ENCODE data around the gene YTHDC2.

Gene YTHDC2

DNA sequence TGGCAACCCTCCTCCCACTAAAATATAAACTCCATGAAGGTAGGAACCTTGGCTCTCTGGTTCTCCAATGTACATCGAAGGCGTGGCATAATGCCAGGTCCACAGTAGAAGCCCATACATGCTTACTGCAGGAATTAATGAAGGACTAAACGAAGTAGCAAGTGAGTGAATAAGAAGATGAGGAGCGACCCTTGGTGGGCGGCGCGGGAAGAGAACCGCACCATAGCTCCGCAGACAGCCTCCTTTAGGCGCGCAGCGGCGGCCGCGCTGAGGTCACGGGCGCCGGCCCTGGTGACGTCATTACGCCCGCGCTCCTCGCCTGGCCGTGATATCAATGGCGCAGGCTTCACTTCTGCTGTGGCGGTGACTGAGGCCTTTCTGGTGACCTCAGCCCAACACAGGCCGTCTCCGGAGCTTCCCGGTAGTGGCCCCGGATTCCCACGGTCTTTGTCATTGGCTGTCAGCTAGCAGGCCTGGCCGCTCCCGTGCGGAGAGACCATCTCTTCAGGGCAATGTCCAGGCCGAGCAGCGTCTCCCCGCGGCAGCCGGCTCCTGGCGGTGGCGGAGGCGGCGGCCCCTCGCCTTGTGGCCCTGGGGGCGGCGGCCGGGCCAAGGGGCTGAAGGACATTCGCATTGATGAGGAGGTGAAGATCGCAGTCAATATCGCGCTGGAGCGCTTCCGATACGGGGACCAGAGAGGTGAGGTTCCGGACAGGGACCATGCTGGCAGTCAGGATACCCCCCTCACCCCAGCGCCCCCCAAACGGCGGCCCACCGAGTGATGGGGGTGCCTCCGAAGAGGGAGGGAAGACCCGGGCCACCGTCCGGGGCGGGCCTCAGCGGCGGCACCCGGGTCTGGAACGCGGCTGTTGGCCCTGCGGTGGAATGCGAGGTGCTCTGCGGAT lies at the start of gene YTHDC2:
Gene YTHDC2 (plus strand): TSS at position 311 of the 905 bp plus-strand sequence. CDS start 202 bp downstream, at position 513.
- peak; percentile 65 for DNase-seq (ENCODE audit: low spot score)

DNA sequence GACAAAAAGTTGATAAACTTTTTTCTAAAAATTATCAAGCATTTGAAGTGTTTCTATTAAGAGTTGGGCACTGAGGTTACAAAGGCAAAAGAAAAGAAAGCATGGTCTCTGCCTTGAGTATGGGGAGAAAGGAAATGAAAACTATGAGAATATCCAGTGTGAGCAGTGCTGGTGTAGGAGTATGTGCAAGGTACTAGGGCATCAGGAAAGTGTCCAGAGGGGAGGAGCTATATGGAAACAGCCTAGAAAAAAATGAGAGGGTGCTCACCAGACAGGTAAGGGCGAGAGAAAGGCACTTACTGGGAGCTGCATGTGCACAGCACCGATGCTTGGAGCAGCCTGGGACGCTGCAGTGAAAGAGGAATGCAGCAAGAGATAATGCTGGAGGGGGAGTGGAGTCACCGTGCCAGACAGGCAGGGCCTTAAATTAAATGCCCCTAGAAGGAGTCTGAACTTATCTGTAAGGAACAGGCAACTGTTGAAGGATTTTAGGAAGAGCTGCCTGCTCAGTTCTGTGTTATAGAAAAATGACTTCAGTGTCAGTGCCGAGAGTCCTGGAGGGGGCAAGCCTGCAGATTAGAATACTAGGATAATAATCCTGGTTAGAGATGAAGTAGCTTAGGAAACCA lies 39.3 kb upstream of the YTHDC2 start:
- DNase-seq (ENCODE audit: low spot score): no peak

DNA sequence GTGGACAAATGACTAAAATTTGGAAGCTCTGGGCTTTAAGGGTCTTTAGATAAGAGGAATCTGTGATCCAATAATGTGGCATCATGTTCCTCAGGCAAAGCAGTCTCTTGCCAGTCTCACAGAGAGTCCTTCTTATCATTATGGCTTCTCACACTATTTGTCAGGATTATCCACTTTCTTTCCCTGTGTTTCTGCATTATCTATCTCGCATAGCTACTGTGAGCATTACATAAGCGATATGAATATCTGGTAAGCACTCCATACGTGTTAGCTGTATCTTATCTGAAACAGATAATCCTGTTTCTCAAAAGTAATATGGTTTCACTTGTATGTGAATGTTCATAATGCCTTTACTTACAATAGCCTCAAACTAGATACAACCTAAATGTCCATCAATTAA lies 34.8 kb upstream of the YTHDC2 start:
- no peak for DNase-seq (ENCODE audit: low spot score)

DNA sequence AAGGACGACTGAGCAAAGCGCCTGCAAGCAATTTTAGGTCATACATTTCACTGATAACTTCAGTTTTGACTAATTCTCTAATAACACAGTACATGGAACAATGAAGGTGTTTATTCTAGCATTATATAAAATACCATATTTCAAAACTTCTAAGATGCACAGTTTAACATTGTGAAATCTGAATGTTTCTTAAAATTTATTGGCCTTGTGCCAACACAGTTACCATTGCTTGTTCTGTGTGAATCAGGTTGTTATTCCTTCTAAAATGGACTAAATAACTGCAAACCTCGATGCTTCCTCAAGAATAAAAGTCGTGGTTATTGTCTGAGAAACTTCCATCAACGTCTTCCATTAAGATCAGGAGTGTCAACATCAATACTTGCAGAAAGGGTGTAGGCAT lies 33.3 kb upstream of the YTHDC2 start:
- DNase-seq (ENCODE audit: low spot score): no peak

DNA sequence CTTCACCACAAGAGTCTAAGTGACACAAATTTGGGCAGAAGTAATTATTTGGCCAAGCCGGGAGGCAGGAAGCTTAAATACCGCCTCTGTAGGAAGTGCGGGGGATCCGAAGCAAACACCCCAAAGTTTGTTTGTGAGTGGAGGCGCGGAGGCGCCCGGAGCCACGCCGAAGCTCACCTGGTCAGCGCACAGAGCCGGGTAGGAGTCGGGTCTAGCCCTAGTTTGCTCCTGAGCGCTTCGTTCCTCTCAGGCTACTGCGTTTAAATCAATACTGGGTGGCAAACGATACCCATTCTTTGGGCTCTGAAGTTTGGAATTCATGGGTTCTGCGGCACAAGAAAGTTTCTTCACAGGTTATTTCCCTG lies 26.1 kb upstream of the YTHDC2 start:
- peak; percentile 15 for DNase-seq (ENCODE audit: low spot score)

DNA sequence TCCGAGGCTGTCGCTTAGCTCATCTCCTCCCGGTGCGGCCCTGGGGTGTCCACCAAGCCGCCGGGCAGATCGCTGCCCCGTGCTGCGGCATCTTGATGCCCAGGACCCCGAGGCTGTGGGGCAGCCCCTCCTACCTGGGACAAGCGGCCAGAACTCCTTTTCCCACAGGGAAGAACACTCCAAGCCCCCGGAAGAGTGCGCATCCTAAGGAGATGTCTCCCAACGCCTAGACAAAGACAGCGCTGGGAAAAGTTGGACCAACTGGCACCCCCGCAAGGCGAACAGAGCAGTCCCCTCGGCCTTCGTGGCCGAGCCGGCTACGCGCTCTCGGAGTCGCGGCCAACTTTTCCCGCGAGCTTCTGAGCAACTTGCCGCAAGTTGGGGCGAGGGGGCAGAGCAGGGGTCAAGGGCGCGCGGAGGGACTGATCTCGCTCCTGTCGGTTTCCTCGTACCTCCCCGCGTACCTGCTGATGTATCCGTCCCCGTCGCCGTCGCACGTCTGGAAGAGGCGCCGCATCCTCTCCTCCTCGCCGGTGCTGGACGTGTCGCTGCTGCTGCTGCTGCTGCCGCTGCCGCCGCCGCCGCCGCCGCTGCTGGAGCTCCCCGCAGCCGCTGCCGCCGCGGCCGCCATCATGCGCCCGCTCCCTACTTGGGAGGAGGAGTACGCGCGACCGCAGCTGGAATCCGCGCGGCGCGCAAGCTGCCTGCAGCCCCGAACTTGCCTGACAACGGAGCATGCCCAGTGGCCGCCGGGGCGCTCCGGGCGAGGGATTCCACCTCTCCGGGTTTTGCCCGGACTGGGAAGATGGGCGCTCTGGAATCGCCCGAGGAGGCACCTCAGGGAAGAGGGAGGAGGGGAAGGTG lies 25.5 kb upstream of the YTHDC2 start, which contains the start of gene MCC:
Gene MCC (minus strand): TSS at position 673 of the 864 bp plus-strand sequence.
- peak; percentile 58 for DNase-seq (ENCODE audit: low spot score)

DNA sequence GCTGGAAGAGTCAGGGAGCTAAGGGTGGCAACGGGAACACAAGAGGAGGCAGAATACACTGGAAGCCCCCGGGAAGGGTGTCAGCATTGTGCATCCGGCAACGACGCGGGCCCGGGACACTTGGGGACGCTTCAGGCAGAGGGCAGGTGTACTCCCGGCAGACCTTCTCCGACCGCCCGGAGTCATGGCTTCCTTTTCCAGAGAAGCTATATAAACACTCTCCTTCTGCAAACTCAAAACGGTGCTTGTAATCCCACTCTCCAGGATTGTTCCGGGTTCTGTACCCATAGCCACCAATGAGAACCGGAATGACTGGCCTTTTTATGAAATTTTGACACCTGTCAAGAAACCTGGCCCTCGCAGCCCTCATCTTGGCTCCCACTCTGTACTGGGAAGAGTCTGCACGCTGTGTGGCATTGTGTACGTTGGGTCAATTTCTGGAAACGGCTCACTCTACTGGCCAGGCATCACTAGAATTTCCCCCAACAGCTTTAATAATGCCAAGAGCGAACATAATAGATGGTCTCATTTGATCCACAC lies 24.8 kb upstream of the YTHDC2 start:
- peak; percentile 6 for DNase-seq (ENCODE audit: low spot score)

DNA sequence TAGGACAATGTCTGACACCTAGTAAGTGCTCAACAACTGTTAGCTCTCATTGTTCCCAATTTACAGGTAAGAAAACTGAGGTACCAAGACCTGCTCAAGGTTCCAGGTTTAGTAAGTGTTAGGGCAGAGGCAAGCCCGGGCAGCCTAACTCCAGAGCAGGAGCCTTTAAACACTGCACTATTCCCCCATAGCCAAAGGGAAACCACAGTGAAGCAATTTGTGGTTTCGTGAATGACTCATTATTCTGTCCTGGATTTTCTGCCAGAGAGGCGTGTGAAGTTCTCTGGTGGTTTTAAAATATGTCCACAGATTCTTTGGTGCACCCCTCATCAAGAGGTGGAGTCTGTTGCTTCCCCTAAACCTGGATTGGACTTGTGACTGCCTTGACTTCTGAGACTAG lies 24.2 kb upstream of the YTHDC2 start:
- no peak for DNase-seq (ENCODE audit: low spot score)

DNA sequence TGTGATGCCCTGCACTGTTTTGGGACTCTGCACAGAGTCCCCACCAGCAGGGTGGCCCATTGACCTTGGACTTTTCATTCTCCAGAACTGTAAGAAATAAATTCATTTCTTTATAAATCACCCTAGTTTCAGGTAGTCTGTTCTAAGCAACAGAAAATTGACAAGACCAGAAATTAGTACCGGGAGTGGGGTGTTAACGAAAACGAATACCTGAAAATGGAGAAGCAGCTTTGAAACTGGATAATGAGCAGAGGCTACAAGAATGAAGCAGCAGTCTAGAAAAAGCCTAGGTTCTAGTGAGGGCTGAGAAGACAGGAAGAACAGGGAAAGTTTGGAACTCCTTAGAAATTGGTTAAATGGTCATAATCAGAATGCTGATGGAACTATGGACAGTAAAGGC lies 23.2 kb upstream of the YTHDC2 start:
- DNase-seq (ENCODE audit: low spot score): no peak

DNA sequence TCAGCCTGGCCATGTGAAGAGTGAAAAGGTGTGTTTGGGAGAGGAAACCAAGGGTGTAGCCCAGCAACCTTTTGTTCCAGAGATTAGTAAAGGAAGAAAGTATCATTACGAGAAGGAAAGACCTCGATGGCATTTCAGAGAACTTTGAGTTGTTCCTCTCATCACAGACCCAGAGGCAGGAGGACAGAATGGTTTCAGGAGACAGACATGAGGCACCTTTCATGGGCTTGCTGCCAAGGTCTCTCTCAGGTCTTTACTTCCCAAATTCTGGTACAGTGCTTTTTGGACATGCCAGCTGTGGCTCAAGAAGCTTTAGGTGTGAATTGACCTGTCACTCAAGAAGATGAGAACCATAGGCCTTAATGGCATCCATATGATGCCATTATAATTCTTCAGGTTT lies 22.5 kb upstream of the YTHDC2 start:
- no peak for DNase-seq (ENCODE audit: low spot score)

DNA sequence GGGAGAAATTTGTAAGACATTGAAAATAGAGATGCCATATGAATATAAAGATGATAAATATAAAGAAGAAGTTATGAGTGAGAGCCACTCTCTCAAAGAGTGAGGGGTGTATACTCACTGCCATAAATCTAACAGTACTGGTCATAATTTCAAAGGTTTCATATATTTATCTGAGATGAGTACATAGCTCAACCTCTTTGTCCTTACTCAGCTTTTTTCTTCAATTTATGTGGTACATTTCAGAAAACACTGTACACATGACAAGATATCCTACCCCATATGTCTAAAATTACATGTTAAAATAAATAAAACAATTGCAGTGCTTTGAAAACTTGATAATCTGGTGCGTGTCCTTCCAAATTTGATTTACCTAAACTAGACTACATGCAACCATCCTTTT lies 20.0 kb upstream of the YTHDC2 start:
- no peak for DNase-seq (ENCODE audit: low spot score)

DNA sequence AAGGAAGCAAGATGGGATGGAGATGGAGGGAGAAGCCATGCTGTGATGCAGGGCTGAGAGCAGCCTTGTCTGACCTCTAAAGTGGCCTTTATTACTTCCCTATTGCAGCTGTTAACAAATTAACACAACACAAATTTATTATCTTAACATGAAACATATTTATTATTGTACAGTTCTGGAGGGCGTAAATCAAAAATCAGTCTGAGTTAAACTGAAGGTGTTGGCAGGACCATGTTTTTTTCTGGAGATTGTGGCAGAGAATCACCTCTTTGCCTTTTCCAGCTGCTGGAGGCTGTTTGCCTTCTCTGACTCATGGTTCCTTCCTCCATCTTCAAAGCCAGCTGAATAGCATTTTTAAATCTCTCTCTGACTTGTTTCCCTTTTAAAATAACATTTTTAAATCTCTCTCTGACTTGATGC lies 18.1 kb upstream of the YTHDC2 start:
- no peak for DNase-seq (ENCODE audit: low spot score)

DNA sequence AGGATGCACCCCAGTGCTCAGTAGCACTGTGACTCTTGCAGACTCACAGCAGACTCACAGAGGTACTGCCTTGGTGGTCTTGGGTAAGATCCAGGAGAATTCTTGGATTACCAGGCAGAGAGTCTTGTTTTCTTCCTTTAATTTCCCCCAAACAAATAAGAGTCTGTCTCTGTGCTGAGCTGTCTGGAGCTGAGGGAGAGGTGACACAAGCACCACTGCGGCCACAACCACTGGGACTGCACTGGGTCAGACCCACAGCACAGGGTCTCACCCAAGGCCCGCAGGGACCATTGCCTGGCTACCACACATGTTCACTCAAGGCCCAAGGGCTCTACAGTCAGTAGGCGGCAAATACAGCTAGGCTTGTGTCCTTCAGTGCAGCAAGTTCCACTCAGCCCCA lies 11.4 kb upstream of the YTHDC2 start:
- no peak for DNase-seq (ENCODE audit: low spot score)

DNA sequence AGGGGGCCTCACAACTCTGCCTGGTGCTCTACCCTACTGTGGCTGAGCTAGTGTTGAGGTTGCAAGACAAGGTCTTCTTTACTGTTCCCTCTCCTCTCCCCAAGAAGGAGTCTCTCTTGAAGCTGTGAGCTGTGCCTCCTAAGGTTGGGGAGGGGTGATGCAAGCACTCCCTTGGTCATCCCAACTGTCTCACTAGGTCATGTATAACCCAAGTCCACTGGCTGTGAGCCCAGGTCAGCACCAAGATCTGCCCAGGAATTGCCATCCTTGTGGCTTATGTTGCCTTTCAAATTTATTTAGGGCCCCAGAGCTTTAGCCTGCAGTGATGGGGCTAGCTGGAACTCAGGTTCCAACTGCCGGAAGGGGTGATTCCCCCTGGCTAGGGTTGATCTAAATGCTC lies 10.3 kb upstream of the YTHDC2 start:
- DNase-seq (ENCODE audit: low spot score): no peak

DNA sequence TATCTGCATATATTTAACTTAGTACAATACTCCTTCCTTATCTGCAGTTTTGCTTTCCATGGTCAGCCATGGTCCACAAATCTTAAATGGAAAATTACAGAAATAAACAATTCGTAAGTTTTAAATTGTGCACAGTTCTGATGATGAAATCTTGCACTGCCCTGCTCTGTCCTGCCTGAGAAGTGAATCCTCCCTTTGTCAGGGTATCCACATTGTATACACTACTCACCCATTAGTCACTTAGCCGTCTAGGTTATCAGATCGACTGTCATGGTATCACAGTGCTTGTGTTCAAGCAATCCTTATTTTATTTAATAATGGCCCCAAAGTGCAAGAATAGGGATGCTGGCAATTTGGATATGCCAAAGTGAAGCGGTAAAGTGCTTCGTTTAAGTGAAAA lies 8.3 kb upstream of the YTHDC2 start:
- DNase-seq (ENCODE audit: low spot score): no peak

DNA sequence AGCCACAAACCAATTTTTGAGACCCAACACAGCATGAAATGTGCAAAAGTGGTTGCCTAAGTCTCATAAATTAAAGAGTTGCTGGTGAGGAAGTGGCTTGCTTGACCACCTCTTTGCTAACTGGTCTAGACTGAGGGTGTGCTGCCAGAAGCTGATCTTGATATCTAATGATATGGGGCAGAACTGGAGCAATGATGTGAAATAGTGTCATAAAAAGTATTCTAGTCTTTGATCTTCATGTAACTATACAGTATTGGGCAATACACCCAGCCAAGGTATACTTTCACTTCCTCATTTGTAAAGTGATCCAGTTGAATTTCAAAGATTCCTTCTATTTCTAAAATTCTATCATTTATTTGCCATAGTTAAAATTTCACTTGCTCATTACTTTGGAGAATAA lies 5.9 kb upstream of the YTHDC2 start:
- DNase-seq (ENCODE audit: low spot score): no peak

DNA sequence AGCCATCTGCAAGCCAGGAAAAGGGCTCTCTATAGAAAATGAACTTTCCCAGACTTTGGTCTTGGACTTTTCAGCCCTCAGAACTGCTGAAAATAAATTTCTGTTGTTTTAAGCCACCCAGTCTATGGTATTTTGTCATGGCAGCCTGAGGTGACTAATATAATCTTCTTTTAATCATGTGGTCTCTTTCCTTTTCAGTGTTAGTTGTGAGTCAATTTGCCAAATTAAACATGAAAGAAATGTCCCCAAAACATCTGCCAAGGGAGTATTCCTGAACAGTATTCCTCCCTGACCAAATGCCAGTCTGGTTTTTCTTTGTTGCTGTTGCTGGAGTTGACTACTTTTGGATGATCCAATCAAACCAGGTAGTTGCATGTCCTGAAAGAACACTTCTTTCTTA lies 4.7 kb upstream of the YTHDC2 start:
- DNase-seq (ENCODE audit: low spot score): no peak

DNA sequence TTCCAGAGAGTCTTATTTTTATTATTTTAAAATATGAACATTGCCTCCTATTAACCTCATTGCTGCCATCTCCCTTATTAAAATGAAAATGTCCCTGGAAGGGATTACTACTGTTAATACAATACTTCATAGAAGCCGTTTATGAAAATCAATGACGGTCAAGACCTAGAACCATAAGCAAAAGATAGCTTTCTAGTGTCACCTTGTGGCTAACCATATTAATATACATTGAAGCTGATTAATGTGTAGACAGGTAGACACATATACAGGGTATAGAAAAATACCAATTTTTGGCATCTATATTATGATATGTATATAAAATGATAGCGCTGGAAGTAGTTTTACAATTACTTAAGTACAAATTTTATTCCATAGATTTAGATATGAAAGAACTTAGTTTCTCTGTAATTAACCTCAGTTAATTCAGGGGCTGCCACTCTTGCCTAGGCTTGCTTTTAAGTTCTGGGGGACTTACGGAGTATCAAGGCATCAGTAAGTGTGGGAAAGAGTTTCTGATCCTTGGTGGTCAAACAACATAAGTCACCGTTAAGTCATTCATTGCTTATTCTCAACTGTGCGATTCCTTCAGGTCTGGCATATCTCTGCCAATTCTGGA lies 2.5 kb upstream of the YTHDC2 start:
- DNase-seq (ENCODE audit: low spot score): no peak

DNA sequence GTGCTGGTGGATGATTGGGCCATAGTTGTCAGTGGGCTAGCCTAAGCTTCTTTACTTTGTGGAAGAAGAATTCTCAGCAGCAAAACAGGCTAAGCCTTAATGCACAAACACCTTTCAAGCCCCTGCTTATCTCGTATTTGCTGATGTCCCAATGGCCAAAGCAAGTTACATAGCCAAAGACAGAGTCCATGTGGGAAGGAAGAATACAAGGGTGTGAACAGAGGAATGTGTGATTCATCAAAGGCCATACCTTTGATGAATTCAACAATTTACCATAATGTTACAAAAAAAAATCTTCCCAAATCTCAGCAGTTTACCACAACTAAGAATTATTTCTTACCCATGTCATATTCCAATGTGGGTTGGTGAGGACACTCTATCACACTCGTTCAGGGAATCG lies 1.2 kb upstream of the YTHDC2 start:
- no peak for DNase-seq (ENCODE audit: low spot score)

DNA sequence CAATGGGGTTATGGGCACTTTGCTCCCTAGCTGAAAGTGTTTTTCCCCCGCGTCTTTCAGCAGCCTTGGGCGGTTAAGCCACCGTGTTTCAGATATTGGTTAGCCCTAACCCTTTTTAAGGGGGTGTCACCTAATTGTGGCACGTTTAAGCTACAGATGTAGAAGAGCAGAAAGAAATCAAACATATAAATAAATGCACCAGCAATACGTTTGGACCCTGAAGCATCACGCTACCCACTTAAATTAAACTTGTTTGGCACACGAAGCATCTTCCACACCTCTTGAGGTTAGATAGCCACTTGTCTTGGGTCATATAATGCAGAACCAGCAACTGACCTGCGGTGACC lies 768 bp downstream of the YTHDC2 start:
- DNase-seq (ENCODE audit: low spot score): no peak

DNA sequence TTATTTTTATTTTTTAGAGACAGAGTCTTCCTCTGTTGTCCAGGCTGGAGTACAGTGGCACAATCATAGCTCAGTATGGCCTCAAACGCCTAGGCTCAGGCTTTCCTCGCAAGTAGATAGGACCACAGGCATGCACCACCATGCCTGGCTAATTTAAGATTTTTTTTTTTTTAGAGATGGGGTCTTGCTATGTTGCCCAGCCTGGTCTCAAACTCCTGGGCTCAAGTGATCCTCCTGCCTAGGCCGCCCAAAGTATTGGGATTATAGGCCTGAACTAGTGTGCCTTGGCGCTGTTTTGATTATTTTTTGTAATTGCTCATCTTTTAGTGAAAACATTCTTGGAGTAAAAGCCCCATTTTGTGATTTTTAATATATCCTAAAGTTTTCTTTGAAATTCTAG lies 5.4 kb downstream of the YTHDC2 start:
- no peak for DNase-seq (ENCODE audit: low spot score)

DNA sequence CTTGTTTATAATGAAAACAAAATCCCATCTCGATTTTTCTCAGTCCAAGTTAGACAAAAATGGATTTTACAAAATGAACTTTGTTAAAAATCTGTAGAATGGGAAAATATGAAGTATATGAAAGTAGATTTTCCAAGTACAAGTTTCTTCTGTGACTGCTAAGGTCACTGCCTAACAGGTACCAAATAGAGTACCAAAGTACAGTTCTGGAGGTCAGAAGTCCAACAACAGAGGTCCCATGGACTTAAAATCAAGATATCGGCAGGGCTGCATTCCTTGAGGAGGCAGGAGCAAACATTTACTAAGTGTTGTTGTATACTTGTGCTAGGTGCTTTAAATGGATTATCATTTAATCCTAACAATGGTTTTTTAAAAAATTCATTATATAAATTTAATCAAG lies 5.9 kb downstream of the YTHDC2 start:
- DNase-seq (ENCODE audit: low spot score): no peak

Measured in HuH-7 (cell line).